Measurements from ENCODE around the gene MECP2. TPM values are rescaled to one million over a fixed set of nuclear protein-coding genes. Genes with fewer than 3 reads are reported as not detected.
A peak's percentile ranks its signal among the peaks of the same experiment; 100 is the strongest.

The MECP2 gene
- total RNA-seq, 1 experiment from 2014 or later = 20.4 TPM

DNA sequence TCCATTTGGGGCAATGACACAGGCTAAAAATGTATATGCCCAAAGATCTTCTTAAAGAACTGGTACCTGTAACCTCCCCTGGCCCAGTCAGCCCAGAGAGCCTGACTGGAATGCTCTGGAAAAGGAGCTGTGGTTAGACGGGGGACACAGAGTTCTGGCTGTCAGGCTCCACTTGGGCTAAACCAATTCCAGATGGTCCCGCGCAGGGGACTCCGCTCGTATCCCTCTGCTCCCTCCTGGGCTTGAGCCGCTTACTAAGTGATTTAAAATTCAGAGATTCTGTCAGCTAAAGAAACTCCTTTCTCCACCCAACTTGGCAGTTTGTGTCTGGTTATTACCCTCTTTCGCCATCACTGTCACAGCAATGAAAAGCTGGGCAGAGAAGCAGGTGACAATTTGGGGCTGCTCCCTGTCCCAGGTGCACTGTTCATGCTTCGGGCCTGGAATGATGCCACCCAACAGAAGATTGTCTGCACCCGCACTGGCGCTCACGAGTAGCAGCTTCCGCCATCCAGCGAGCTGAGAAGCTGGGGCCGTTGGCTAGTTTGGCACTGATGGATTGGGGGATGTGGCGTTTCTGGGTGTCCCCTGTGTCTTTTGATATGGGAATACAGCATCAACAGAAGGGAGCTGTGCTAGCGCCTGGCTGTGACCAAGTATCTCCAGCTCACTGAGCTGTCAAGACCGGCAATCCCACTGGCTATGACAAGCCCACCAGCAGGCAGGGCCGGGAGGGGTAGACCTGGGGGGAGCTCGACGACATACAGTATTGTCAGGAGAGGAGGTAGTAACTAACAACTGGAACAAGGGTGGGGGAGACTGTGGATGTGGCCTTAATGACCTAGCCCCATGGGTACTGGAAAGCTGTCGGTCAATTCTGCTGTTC is 71.1 kb downstream of the MECP2 start:
- H3K27me3 ChIP-seq (ENCODE audit: low read length) = no peaks in the 10 kb centered on the region
- H3K36me3 ChIP-seq (ENCODE audit: insufficient read depth, low read length) = no peaks in the 10 kb centered on the region
- H3K9ac ChIP-seq (ENCODE audit: low read length) = no peak overlapping the region
- H3K9me3 ChIP-seq (ENCODE audit: low read length) = no peaks in the 10 kb centered on the region
- H3K9me2 ChIP-seq (replicated peaks; ENCODE audit: insufficient read depth, low read length) = no peaks in the 10 kb centered on the region
- no peak overlapping the region for H3K27ac ChIP-seq (ENCODE audit: low read length)
- H3K4me1 ChIP-seq (ENCODE audit: low read length) = peaks cover 17% of the 10 kb centered on the region
- H3K4me2 ChIP-seq (ENCODE audit: low read depth, low read length, poor library complexity, severe bottlenecking) = no peak overlapping the region
- DNase-seq = no peak
- no peak overlapping the region for H3K4me3 ChIP-seq (ENCODE audit: low read length)
- H3K79me2 ChIP-seq (ENCODE audit: low read length) = no peaks in the 10 kb centered on the region
- no peak overlapping the region for H2AFZ ChIP-seq (ENCODE audit: low read length)
- H4K20me1 ChIP-seq (ENCODE audit: insufficient read depth, low read depth, low read length) = no peaks in the 10 kb centered on the region

DNA sequence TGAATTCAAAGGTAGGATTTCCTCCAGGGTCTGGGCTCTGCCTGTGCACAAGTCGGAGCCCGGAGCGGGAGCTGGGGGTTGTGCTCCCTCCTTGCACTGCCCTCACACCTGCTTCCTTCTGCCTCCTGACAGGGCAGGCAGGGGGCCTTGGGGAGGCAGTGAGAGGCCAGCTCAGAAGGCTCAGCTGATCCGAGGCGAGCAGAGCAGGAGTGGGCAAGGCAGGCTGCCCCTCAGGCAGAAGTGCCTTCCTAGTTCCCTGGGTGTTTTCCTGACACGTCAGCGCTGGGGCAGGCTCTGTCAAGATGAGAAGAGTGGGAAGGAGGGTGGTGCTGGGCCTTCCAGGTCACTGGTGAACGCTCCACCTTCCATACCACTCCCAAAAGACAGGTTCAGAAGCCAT is 72.3 kb downstream of the MECP2 start:
- Histone ChIP-seq H3K27ac (ENCODE audit: low read length) (no peak overlapping the region), H3K79me2 (ENCODE audit: low read length) (no peaks in the 10 kb centered on the region), H2AFZ (ENCODE audit: low read length) (no peak overlapping the region), H3K4me3 (ENCODE audit: low read length) (no peak overlapping the region), H3K4me1 (ENCODE audit: low read length) (peaks cover 26% of the 10 kb centered on the region), H3K9me2 (replicated peaks; ENCODE audit: insufficient read depth, low read length) (no peaks in the 10 kb centered on the region), H3K27me3 (ENCODE audit: low read length) (no peaks in the 10 kb centered on the region), H3K9me3 (ENCODE audit: low read length) (no peaks in the 10 kb centered on the region), H4K20me1 (ENCODE audit: insufficient read depth, low read depth, low read length) (no peaks in the 10 kb centered on the region), H3K9ac (ENCODE audit: low read length) (no peak overlapping the region), H3K4me2 (ENCODE audit: low read depth, low read length, poor library complexity, severe bottlenecking) (no peak overlapping the region), H3K36me3 (ENCODE audit: insufficient read depth, low read length) (no peaks in the 10 kb centered on the region)
- DNase-seq = no peak

DNA sequence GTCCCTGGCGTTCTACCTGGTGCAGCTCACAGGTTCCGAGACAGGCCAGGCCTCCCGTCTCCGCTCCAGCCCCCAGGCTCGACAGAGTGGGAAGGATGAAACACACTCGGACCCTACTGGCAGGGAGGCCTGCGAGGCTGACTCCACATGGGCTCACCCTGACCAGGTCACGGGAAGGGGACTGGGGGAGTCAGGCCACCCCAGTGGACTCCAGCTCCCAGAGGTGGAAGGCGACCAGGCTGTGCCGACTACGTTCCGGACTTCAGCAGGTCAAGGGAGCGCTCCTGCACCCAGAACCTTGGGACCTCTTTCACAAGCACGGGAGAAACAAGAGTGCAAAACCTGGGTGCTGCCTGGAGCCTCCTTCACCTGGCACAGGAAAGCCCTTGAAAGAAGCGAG is 73.2 kb downstream of the MECP2 start:
- Histone ChIP-seq H3K9ac (ENCODE audit: low read length) (no peak overlapping the region), H3K27me3 (ENCODE audit: low read length) (no peaks in the 10 kb centered on the region), H3K27ac (ENCODE audit: low read length) (no peak overlapping the region), H4K20me1 (ENCODE audit: insufficient read depth, low read depth, low read length) (no peaks in the 10 kb centered on the region), H3K79me2 (ENCODE audit: low read length) (peaks cover 2% of the 10 kb centered on the region; the same call in 1 of the 2 replicates), H2AFZ (ENCODE audit: low read length) (no peak overlapping the region), H3K4me2 (ENCODE audit: low read depth, low read length, poor library complexity, severe bottlenecking) (no peak overlapping the region), H3K4me1 (ENCODE audit: low read length) (peaks cover 26% of the 10 kb centered on the region), H3K9me2 (replicated peaks; ENCODE audit: insufficient read depth, low read length) (no peaks in the 10 kb centered on the region), H3K4me3 (ENCODE audit: low read length) (no peak overlapping the region), H3K36me3 (ENCODE audit: insufficient read depth, low read length) (no peaks in the 10 kb centered on the region), H3K9me3 (ENCODE audit: low read length) (no peaks in the 10 kb centered on the region)
- DNase-seq = no peak

DNA sequence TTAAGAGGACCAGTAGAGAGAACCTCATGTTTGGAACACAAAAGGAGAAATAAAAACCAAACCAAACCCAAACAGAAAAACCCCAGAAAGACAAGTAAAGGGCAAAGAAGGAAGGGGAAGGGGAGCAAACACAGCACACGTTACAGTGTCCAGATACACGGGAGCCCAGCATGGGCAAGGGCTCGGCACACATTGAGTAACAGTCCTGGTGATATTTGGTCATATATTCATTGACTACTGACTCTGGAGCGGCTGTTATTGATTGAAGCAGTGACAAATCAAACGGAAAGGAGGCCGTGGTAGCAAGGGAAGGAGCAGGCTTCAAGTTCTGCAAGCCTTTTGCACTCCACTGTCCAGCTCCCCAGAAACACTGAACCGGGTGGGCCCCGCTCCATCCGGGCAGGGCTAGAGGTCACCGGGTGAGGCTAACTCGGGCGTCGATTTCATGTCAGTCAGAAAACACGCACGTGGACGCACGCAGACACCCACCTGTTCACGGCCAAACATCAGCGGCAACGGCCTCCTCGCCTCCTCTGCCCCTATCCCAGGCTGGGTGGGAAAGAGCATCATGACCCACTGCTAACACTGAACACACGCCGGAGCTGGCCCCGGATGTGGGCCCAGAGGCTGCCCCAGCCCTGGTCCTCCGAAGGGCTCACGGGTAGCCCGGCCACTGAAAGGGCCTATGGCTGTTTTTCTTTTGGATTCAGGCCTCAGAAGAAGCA is 74.1 kb downstream of the MECP2 start:
- Histone ChIP-seq H3K9me2 (replicated peaks; ENCODE audit: insufficient read depth, low read length) (no peaks in the 10 kb centered on the region), H3K9ac (ENCODE audit: low read length) (no peak overlapping the region), H2AFZ (ENCODE audit: low read length) (no peak overlapping the region), H3K4me3 (ENCODE audit: low read length) (no peak overlapping the region), H3K79me2 (ENCODE audit: low read length) (peaks cover 10% of the 10 kb centered on the region), H3K4me2 (ENCODE audit: low read depth, low read length, poor library complexity, severe bottlenecking) (no peak overlapping the region), H4K20me1 (ENCODE audit: insufficient read depth, low read depth, low read length) (no peaks in the 10 kb centered on the region), H3K9me3 (ENCODE audit: low read length) (no peaks in the 10 kb centered on the region), H3K36me3 (ENCODE audit: insufficient read depth, low read length) (no peaks in the 10 kb centered on the region), H3K4me1 (ENCODE audit: low read length) (peaks cover 26% of the 10 kb centered on the region), H3K27me3 (ENCODE audit: low read length) (no peaks in the 10 kb centered on the region), H3K27ac (ENCODE audit: low read length) (no peak overlapping the region)
- no peak for DNase-seq

DNA sequence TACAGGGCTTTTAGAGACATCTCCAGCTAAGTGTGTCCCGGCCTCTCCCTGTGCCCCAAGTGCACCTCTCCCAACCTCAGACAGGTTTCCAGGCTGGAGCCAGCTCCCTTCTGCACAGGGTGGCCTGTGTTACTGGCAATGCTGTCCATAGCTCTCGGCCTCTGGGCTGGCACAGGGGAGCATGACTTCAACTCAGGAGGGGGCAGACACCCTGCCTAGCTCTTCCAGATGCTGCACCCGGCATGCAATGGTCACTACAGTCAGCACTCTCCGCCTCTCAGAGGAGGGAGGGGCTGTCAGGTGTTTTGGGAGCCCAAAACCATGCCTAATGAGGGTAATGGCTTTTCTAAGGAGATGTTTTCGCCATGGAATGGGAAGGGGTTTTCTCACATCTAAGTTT is 75.4 kb downstream of the MECP2 start:
- Histone ChIP-seq H3K4me3 (ENCODE audit: low read length) (no peak overlapping the region), H3K4me1 (ENCODE audit: low read length) (peaks cover 33% of the 10 kb centered on the region), H3K9me2 (replicated peaks; ENCODE audit: insufficient read depth, low read length) (no peaks in the 10 kb centered on the region), H4K20me1 (ENCODE audit: insufficient read depth, low read depth, low read length) (no peaks in the 10 kb centered on the region), H3K27ac (ENCODE audit: low read length) (no peak overlapping the region), H3K9me3 (ENCODE audit: low read length) (no peaks in the 10 kb centered on the region), H2AFZ (ENCODE audit: low read length) (no peak overlapping the region), H3K4me2 (ENCODE audit: low read depth, low read length, poor library complexity, severe bottlenecking) (peak overlapping the region; percentile 73), H3K79me2 (ENCODE audit: low read length) (peaks cover 19% of the 10 kb centered on the region), H3K27me3 (ENCODE audit: low read length) (no peaks in the 10 kb centered on the region), H3K36me3 (ENCODE audit: insufficient read depth, low read length) (no peaks in the 10 kb centered on the region), H3K9ac (ENCODE audit: low read length) (0 out of 2 replicates have a peak overlapping the region, but pooled peaks have one; percentile 18)
- no peak for DNase-seq

DNA sequence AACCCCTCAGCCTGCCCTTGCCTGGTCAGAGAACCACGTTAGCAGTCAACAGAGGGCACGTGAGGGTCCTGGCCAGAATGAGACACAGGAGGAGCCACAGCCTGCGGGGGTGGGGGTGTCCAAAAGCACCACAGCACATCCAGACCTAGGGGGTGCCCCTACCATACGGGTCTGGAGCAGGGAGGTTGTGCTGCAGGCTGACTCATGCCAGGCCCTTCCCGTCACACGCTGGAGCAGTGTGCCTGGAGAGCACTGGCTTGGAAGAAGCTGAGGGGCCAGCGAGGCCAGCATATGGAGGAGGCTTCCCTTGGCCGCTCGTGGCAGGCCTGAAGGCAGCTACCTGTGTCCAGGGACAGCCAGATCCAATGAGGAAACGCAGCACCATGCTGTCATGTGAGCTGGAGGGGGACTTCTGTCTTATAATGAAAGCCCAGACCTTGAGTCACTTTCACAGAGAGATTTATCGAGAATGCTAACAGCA is 76.3 kb downstream of the MECP2 start:
- no peaks in the 10 kb centered on the region for H3K9me2 ChIP-seq (replicated peaks; ENCODE audit: insufficient read depth, low read length)
- peak overlapping the region; percentile 73 for H3K4me2 ChIP-seq (ENCODE audit: low read depth, low read length, poor library complexity, severe bottlenecking)
- H3K79me2 ChIP-seq (ENCODE audit: low read length) = peaks cover 20% of the 10 kb centered on the region
- H3K27ac ChIP-seq (ENCODE audit: low read length) = peak overlapping the region; percentile 74; the same call in 1 of the 2 replicates
- peaks cover 33% of the 10 kb centered on the region for H3K4me1 ChIP-seq (ENCODE audit: low read length)
- H3K9me3 ChIP-seq (ENCODE audit: low read length) = no peaks in the 10 kb centered on the region
- H3K27me3 ChIP-seq (ENCODE audit: low read length) = no peaks in the 10 kb centered on the region
- DNase-seq = no peak
- H2AFZ ChIP-seq (ENCODE audit: low read length) = no peak overlapping the region
- H3K4me3 ChIP-seq (ENCODE audit: low read length) = peak overlapping the region; percentile 72
- H3K9ac ChIP-seq (ENCODE audit: low read length) = peak overlapping the region; percentile 88
- no peaks in the 10 kb centered on the region for H3K36me3 ChIP-seq (ENCODE audit: insufficient read depth, low read length)
- H4K20me1 ChIP-seq (ENCODE audit: insufficient read depth, low read depth, low read length) = no peaks in the 10 kb centered on the region

DNA sequence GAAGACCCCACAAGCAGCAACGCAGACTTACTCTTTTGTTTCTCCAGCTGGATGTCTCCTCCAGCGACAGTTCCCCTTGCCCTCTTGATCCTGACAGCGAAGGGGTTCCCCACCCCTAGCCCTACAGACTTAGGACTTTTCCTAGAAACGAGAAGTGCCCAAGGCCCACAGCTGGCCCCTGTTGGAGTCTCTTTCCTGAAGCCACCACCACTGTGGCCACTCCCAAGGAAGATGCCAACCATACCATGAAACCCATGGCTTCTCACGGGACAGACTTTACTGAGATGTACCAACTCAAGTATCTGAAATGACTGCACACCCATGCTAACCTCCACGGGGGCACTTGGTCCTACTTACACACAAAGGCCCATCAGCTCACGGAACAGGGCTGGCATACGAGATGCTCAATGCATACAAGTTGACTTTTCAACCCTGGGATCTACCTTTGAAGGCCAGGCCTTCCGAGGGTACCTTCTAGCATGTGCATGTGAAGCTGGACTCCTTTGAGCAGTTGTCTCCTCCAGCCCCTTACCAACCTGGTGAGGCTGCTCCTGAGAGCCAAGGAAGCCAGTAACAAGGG is 76.9 kb downstream of the MECP2 start:
- Histone ChIP-seq H3K36me3 (ENCODE audit: insufficient read depth, low read length) (no peaks in the 10 kb centered on the region), H3K27me3 (ENCODE audit: low read length) (no peaks in the 10 kb centered on the region), H3K9ac (ENCODE audit: low read length) (peak overlapping the region; percentile 88), H3K4me1 (ENCODE audit: low read length) (peaks cover 33% of the 10 kb centered on the region), H3K9me2 (replicated peaks; ENCODE audit: insufficient read depth, low read length) (no peaks in the 10 kb centered on the region), H3K4me3 (ENCODE audit: low read length) (peak overlapping the region; percentile 72), H4K20me1 (ENCODE audit: insufficient read depth, low read depth, low read length) (no peaks in the 10 kb centered on the region), H3K79me2 (ENCODE audit: low read length) (peaks cover 20% of the 10 kb centered on the region), H3K9me3 (ENCODE audit: low read length) (no peaks in the 10 kb centered on the region), H3K27ac (ENCODE audit: low read length) (peak overlapping the region; percentile 74), H2AFZ (ENCODE audit: low read length) (no peak overlapping the region), H3K4me2 (ENCODE audit: low read depth, low read length, poor library complexity, severe bottlenecking) (peak overlapping the region; percentile 73)
- peak; percentile 52 for DNase-seq
